Tibial artery (tissue), 4 donors: ENCODE measurements around the gene STK24.

ENCODE experiments used
- DNase-seq, 2 donors: peaks; one replicate each; pipeline ENCODE4 v3.0.0-alpha.2; 2019
- H3K27ac ChIP-seq, 2 donors: fragments of 200-600 bp; sonication (generic) in 1 of 2; 1 replicate in 1 of 2; 2 replicates in 1 of 2; pipeline ENCODE4 v1.5.1; 2018 to 2019; ENCODE audit warnings: mild to moderate bottlenecking in 1 of 2
- H3K27me3 ChIP-seq, 2 donors: fragments of 200-600 bp; sonication (generic) in 1 of 2; one replicate each; pipeline versions ENCODE4 v1.5.1 to v1.6.0; 2016 to 2019
- H3K36me3 ChIP-seq, 3 donors: fragments of 200-600 bp; sonication (generic) in 2 of 3; one replicate each; pipeline ENCODE4 v1.5.1; 2016 to 2019; ENCODE audit warnings: mild to moderate bottlenecking in 2 of 3
- H3K4me1 ChIP-seq, 4 donors: fragments of 200-600 bp; sonication (generic) in 2 of 4; 1 replicate in 3 of 4; 2 replicates in 1 of 4; pipeline ENCODE4 v1.5.1; 2016 to 2019
- H3K4me3 ChIP-seq, 2 donors: fragments of 200-600 bp; sonication (generic) in 1 of 2; 1 replicate in 1 of 2; 2 replicates in 1 of 2; pipeline ENCODE4 v1.5.1; 2018 to 2019; ENCODE audit warnings: mild to moderate bottlenecking in 2 of 2
- H3K9me3 ChIP-seq, 3 donors: fragments of 200-600 bp; sonication (generic) in 1 of 3; one replicate each; pipeline ENCODE4 v1.5.1; 2016 to 2019
- CTCF ChIP-seq, 2 experiments: fragments of 200-600 bp in 1 of 2; fragments of 450-650 bp in 1 of 2; IDR thresholded peaks; one replicate each; pipeline ENCODE4 v1.5.1; 2017 to 2019; ENCODE audit warnings: antibody characterized with exemption in 2 of 2, mild to moderate bottlenecking in 1 of 2, moderate library complexity in 1 of 2
- intact Hi-C: fragments of 100-400 bp; cut with DNase I; formaldehyde crosslinking; loops from one replicate; pipeline ENCODE4 v1.15.0; 2023; ENCODE audit warnings: low total_unique reads

Gene STK24

GRCh38 chr13:98405690-98406344 is 171.1 kb downstream of the STK24 start:
- Histone ChIP-seq H3K36me3 (peaks cover 8 to 35% (median 9%) of the 10 kb centered on the region in 3 donors), H3K27me3 (no peaks in the 10 kb centered on the region), H3K9me3 (no peaks in the 10 kb centered on the region), H3K4me3 (no peak overlapping the region), H3K27ac (no peak overlapping the region), H3K4me1 (no peaks in the 10 kb centered on the region)
- no peak for TF ChIP-seq CTCF (IDR thresholded peaks at IDR 0.05)
- DNase-seq, result no peak
- intact Hi-C loops, result no loop called here

GRCh38 chr13:98405107-98405571 is 171.8 kb downstream of the STK24 start:
- Histone ChIP-seq H3K36me3 (peaks cover 7 to 34% (median 10%) of the 10 kb centered on the region in 3 donors), H3K9me3 (no peaks in the 10 kb centered on the region), H3K4me3 (no peak overlapping the region), H3K27ac (no peak overlapping the region), H3K27me3 (no peaks in the 10 kb centered on the region), H3K4me1 (no peaks in the 10 kb centered on the region)
- TF ChIP-seq CTCF (IDR thresholded peaks at IDR 0.05), result no peak
- no peak for DNase-seq
- intact Hi-C loops, result no loop called here

DNA sequence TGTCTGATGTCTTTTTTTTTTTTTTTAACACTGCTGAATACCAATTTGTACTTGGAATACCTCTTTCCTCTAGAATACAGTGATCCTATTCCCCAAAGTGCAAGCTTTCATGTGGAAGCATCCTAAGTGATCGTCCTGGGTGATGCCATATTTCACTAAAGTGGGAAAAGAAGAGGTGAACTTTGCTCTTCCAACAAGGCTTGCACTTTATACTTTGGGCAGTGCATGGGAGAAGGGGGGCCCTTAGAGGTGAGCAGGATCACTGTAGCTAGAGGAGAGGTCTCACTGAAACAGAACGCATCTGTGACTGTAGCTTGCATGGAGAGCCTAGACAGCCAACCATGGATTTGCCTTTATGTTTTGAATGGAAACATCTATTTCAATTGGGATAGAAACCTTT is 173.8 kb downstream of the STK24 start:
- Histone ChIP-seq H3K27me3 (no peaks in the 10 kb centered on the region), H3K27ac (no peak overlapping the region), H3K4me3 (no peak overlapping the region), H3K9me3 (no peaks in the 10 kb centered on the region), H3K36me3 (peaks cover 0 to 24% (median 12%) of the 10 kb centered on the region in 3 donors), H3K4me1 (no peaks in the 10 kb centered on the region)
- no peak for TF ChIP-seq CTCF (IDR thresholded peaks at IDR 0.05)
- intact Hi-C loops, result no loop called here
- DNase-seq, result no peak

- Histone ChIP-seq H3K4me3 (no peak overlapping the region), H3K27ac (no peak overlapping the region), H3K9me3 (no peaks in the 10 kb centered on the region), H3K4me1 (no peaks in the 10 kb centered on the region), H3K36me3 (peaks cover 0 to 23% (median 12%) of the 10 kb centered on the region in 3 donors), H3K27me3 (no peaks in the 10 kb centered on the region)
- TF ChIP-seq CTCF (IDR thresholded peaks at IDR 0.05), result no peak
- intact Hi-C loops, result no loop called here
- no peak for DNase-seq
These were observed 175.0 kb downstream of the STK24 start for GRCh38 chr13:98401934-98402333.

GRCh38 chr13:98399756-98400155 is 177.2 kb downstream of the STK24 start:
- Histone ChIP-seq H3K4me1 (no peaks in the 10 kb centered on the region), H3K36me3 (peaks cover 4 to 35% (median 27%) of the 10 kb centered on the region in 3 donors), H3K27ac (no peak overlapping the region), H3K27me3 (no peaks in the 10 kb centered on the region), H3K9me3 (no peaks in the 10 kb centered on the region), H3K4me3 (no peak overlapping the region)
- DNase-seq, result no peak
- intact Hi-C loops, result loop anchor here (10.0 kb wide), 1 partner anchor 365 kb away; no protein-coding TSS in a partner anchor
- no peak for TF ChIP-seq CTCF (IDR thresholded peaks at IDR 0.05)
